T47D (cell line): Measurements from ENCODE around the gene PBX4.

ENCODE experiments used
- DNase-seq, 2 experiments: peaks; one replicate each; pipeline versions ENCODE4 v3.0.0 to v3.0.0-alpha.2; 2011 to 2012; ENCODE audit warnings: low read depth in 1 of 2, low spot score in 1 of 2
- JUND ChIP-seq: IDR thresholded peaks from 2 replicates; pipeline ENCODE4 v1.6.1; 2012; ENCODE audit warnings: low read depth
- in situ Hi-C: cut with HindIII; loops from 2 replicates; pipeline ENCODE4 v1.10.0; 2016; ENCODE audit warnings: low sequenced_read_pairs, low pct_unique_long_range_greater_than_20kb

Gene PBX4

DNA sequence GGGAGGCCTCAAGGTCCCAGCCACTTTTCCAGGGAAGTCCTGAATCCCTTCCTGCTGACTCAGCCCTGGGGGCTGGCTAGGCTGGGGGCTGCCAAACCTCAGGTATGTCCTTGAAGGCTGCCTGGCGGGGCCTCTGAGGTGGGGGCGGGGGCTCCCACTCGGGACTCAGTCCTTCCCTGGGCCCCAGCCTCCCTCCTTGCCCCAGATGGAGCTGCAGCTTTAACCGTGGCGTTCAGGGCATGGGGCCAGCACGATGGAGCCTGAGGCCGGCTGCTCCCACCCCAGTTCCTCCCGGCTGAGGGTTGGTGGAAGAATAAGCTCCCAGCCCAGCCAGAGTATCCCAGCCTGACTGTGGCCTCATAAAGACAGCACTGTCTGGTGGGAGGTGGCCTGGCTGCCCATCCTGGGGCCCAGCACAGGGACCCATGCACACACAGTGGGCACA, 68.0 kb downstream of the PBX4 start:
- DNase-seq = no peak
- TF ChIP-seq JUND = no peak
- in situ Hi-C loops = no loop called here

DNA sequence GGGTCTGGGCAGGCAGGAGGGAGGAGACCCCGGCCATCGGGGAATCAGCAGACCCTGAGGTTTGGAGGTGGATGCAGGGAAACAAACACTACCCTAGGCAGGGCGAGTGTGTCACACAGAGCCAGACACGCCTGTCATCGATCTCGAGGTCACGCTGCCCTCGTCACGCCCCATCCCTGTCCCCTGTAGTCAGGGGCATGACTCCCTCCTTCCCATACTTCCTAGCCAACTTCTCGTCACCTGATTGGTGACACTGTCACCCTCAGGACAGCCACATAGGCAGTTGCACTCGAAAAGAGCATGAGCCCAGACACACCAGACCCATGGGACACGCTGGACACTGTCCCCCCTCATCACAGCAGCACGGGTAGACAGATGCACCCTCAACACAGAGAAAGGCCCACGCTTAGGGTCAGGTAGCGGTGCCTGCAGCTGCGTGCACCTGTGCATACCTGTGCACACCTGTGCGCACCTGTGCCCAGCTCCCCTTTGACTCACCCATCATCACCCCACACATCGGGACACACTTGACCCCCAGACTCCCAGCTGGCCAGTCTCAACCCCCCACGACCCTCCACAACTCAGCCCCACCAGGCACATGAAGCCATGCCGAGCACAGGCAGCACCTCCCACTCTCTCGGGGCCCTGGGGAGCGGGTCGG, 68.6 kb downstream of the PBX4 start:
- in situ Hi-C loops = no loop called here
- TF ChIP-seq JUND = no peak
- DNase-seq = peak in 1 of 2 experiments; percentile 51

DNA sequence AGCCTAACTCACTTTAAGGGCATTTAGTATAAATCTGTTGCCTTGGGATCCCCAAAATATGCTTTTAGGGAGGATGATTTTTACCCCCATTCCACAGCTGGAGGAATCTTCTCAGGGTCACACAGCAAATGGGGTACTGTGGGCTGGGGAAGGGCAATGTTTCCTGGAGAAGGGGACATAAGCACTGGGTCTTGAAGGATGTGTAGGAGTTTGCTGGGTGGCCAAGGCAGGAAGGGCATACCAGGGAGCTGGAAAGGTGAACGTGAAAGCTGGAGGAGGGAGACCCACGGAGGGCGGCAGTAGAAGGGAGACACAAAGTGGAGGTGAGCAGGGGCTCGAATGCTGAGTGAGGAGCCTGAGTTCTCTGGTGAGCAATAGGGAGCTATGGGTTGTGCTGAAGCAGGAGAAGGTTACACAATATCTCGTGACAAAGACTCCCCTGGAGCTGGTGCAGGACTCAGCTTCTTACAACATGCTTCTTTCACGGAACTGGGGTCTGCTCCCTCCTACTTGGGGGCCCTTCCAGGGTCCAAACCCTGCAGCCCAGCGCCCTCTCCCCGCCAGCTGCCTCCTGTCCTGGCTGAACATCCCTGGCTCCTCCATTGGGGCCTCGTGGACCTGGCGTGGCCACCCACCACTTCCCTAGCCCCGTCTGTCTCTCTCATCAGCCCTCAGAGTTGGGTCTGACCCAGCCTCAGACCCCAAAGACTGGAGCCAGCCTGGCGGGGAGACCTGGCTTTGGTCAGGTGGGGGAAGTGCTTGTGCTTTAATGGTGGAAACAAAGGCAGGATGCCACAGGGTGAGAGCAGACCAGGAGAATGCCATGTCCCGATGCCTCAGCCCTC, 69.3 kb downstream of the PBX4 start:
- TF ChIP-seq JUND = no peak
- in situ Hi-C loops = no loop called here
- DNase-seq = no peak

DNA sequence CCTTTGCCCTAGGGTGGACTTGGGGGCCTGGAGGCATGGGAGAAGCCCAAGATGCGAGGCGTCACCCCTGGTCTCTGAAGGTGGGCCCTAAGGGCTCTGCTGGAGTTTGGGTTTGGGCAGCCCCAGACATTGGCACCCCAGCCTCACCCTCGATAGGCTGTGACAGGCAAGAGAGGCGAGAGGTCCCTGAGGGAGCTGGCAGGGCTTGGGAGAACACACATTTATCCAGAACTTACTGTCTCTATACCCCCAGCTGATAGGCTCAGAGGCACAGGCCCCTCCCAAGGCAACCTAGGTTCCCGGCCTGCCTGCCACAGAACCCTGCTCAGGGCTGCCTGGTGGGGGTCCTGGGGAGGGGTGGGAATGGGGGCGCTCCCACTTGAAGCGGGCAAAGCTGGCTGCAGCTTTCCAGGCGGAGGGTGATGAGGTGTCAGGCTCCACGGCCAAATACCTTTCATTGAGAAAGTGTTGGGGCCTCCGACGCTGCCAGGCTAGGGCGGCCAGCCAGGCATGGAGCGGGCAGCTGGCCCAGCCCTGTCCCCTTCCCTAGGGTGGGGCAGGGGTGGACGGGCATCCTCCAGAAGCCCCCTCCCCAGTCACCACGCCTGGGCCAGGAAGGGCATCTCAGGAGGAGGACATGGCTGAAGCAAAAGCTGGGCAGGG, 70.7 kb downstream of the PBX4 start:
- no peak for DNase-seq
- in situ Hi-C loops = no loop called here
- no peak for TF ChIP-seq JUND

DNA sequence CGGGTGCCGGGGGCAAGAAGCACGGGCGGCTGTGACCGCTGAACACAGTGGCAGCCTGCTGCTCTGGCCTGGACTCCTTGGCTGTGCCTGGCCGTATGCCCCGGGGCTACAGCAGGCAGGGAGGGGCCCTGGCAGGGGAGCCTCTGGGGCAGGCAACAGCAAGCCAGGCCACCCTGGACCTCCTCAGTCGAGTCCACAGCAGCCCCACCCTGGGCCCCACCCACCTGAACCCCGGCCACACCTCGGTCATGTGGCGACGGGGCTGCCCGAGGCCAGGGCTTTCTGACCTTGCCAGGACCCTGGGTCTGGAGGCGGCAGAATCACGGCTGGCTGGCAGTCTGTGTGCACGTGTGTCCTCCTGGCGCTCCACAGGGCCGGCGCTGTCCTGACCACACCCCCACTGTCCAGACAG, 71.7 kb downstream of the PBX4 start:
- in situ Hi-C loops = no loop called here

DNA sequence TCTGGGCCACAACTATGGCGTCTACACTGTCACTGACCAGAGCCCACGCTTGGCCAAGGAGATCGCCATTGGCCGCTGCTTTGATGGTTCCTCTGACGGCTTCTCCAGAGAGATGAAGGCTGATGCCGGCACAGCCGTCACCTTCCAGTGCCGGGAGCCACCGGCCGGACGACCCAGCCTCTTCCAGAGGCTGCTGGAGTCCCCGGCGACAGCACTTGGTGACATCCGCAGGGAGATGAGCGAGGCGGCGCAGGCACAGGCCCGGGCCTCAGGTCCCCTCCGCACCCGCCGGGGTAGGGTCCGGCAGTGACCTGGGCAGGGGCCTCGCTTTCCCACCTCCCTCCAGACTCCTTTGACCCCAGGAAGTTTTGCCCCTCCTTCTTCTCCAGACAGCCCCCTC, 72.8 kb downstream of the PBX4 start:
- DNase-seq = no peak
- in situ Hi-C loops = no loop called here
- no peak for TF ChIP-seq JUND

More for the DNA sequence above, 71.7 kb downstream of the PBX4 start:
- TF ChIP-seq JUND = no peak
- no peak for DNase-seq

DNA sequence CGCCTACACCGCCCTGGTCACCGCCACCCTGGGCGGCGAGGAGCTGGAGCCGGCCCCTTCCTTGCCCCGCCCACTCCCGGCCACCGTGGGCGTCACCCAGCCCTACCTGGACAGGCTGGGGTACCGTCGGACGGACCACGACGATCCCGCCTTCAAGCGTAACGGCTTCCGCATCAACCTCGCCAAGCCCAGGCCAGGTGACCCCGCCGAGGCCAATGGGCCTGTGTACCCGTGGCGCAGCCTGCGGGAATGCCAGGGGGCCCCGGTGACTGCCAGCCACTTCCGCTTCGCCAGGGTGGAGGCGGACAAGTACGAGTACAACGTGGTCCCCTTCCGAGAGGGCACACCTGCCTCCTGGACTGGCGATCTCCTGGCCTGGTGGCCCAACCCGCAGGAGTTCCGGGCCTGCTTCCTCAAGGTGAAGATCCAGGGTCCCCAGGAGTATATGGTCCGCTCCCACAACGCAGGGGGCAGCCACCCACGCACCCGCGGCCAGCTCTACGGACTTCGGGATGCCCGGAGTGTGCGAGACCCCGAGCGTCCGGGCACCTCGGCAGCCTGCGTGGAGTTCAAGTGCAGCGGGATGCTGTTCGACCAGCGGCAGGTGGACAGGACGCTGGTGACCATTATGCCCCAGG, 73.4 kb downstream of the PBX4 start:
- TF ChIP-seq JUND = no peak
- in situ Hi-C loops = no loop called here
- DNase-seq = no peak

DNA sequence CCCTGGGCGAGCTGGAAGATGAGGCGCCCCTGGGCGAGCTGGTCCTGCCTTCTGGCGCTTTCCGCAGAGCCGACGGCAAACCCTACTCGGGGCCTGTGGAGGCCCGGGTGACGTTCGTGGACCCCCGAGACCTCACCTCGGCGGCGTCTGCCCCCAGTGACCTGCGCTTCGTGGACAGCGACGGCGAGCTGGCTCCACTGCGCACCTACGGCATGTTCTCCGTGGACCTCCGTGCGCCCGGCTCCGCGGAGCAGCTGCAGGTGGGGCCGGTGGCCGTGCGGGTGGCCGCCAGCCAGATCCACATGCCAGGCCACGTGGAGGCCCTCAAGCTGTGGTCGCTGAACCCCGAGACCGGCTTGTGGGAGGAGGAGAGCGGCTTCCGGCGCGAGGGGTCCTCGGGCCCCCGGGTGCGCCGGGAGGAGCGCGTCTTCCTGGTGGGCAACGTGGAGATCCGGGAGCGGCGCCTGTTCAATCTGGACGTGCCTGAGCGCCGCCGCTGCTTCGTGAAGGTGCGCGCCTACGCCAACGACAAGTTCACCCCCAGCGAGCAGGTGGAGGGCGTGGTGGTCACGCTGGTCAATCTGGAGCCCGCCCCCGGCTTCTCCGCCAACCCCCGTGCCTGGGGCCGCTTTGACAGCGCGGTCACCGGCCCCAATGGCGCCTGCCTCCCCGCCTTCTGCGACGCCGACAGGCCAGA, 74.1 kb downstream of the PBX4 start:
- no peak for DNase-seq
- in situ Hi-C loops = no loop called here
- TF ChIP-seq JUND = no peak

DNA sequence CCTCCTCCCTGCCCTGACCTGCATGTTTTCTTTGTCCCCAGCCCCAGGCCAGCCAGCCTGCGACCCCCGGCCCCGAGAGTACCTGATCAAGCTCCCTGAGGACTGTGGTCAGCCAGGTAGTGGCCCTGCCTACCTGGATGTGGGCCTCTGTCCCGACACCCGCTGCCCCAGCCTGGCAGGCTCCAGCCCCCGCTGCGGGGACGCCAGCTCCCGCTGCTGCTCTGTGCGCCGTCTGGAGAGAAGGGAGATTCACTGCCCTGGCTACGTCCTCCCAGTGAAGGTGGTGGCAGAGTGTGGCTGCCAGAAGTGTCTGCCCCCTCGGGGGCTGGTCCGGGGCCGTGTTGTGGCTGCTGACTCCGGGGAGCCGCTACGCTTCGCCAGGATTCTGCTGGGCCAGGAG, 74.8 kb downstream of the PBX4 start:
- in situ Hi-C loops = no loop called here
- DNase-seq = no peak
- no peak for TF ChIP-seq JUND

DNA sequence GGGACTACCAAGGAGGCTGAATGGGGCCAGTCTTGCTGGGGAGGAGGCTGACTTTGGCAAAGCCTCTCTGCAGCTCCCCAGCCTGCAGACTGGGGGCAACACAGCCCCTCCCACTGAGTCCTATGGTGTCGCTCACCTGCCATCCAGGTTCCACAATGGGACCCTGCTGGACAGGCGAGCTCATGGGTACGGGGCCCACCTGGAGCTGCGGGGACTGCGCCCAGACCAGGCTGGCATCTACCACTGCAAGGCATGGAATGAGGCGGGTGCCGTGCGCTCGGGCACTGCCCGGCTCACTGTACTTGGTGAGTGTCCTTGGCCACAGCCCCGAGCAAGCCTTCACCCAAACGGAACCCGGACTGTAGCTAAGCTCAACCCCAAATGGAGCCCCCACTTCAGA, 75.4 kb downstream of the PBX4 start:
- in situ Hi-C loops = no loop called here
- no peak for DNase-seq
- no peak for TF ChIP-seq JUND

DNA sequence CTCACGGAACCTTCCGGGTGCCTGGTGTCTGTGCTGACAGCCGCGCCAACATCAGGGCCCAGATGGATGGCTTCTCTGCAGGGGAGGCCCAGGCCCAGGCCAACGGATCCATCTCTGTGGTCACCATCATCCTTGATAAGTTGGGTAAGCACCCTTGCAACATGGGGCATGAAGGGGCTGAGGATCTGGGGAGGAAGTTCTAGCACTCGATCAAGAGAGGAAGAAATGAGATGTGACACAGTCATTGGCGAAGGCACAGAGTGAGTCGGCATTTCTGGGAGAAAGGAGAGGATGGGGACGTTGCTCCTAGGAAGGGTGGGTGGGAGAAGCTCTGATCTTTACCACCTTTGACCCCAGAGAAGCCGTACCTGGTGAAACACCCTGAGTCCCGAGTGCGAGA, 76.0 kb downstream of the PBX4 start:
- in situ Hi-C loops = no loop called here
- no peak for DNase-seq
- TF ChIP-seq JUND = no peak

DNA sequence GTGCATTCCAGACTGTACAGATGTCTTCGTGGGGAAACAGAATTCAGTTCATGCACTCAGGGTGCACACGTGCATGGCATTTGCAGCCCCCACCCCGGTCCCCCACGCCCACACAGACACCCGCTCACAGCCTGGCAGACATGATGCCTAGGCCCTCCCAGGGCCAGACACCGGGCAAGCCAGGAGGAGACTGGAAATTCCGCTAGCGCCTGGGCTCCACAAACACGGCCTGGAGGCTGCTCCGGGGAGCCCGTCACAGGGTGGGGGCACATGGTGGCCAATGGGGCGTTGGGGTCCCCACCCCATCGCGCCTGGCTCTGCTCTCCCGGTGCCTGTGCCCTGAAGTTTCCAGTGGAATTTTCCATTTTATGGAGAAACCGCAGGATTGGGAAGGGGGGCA, 76.9 kb downstream of the PBX4 start:
- in situ Hi-C loops = no loop called here
- TF ChIP-seq JUND = no peak
- DNase-seq = no peak
